Mesenchymal stem cell (in vitro differentiated cells and primary cell): ENCODE results near the gene LYVE1.
A peak's percentile ranks its signal among the peaks of the same experiment; 100 is the strongest.

Experiments
- DNase-seq: peaks from one replicate; pipeline ENCODE4 v3.0.0-alpha.2; 2013
- H2AFZ ChIP-seq: one replicate; pipeline ENCODE4 v1.6.1; 2013; ENCODE audit warnings: low read depth, mild to moderate bottlenecking, control low read depth, inconsistent platforms, low read length, moderate library complexity
- H2AK5ac ChIP-seq: 2 replicates; pipeline ENCODE4 v1.6.1; 2013; ENCODE audit warnings: low read length, moderate library complexity, mild to moderate bottlenecking, inconsistent platforms; ENCODE audit not compliant: severe bottlenecking
- H2BK120ac ChIP-seq: one replicate; pipeline ENCODE4 v1.6.1; 2013; ENCODE audit warnings: low read depth, mild to moderate bottlenecking, inconsistent platforms, low read length, moderate library complexity
- H2BK12ac ChIP-seq, 2 experiments: one replicate each; pipeline ENCODE4 v1.6.1; 2013; ENCODE audit warnings: inconsistent platforms in 2 of 2, low read length in 2 of 2, mild to moderate bottlenecking in 2 of 2, moderate library complexity in 2 of 2, control low read depth in 1 of 2
- H2BK15ac ChIP-seq: one replicate; pipeline ENCODE4 v1.6.1; 2013; ENCODE audit warnings: mild to moderate bottlenecking, low read depth, inconsistent platforms; ENCODE audit not compliant: poor library complexity, severe bottlenecking
- H2BK5ac ChIP-seq: 2 replicates; pipeline ENCODE4 v1.6.1; 2013; ENCODE audit warnings: low read depth, mild to moderate bottlenecking, low read length, control low read depth, inconsistent platforms; ENCODE audit not compliant: poor library complexity, severe bottlenecking
- H3K14ac ChIP-seq, 2 experiments: one replicate each; pipeline ENCODE4 v1.6.1; 2013; ENCODE audit warnings: inconsistent platforms in 2 of 2, low read length in 2 of 2, control low read depth in 1 of 2, mild to moderate bottlenecking in 1 of 2, moderate library complexity in 1 of 2
- H3K18ac ChIP-seq, 2 experiments: one replicate each; pipeline ENCODE4 v1.6.1; 2013; ENCODE audit warnings: inconsistent platforms in 2 of 2, low read length in 2 of 2, control low read depth in 1 of 2, low read depth in 1 of 2, mild to moderate bottlenecking in 1 of 2
- H3K23ac ChIP-seq, 2 experiments: one replicate each; pipeline ENCODE4 v1.6.1; 2013; ENCODE audit warnings: inconsistent platforms in 2 of 2, low read length in 2 of 2, mild to moderate bottlenecking in 2 of 2, moderate library complexity in 2 of 2, control low read depth in 1 of 2
- H3K27ac ChIP-seq: 2 replicates; pipeline ENCODE4 v1.5.1; 2013; ENCODE audit warnings: mild to moderate bottlenecking, moderate library complexity, low read length, control low read depth, inconsistent platforms; ENCODE audit not compliant: poor library complexity, severe bottlenecking
- H3K27me3 ChIP-seq, 2 experiments: 2 replicates each; pipeline versions ENCODE4 v1.6.1 to v1.7.0; 2013; ENCODE audit warnings: low read length in 2 of 2, mild to moderate bottlenecking in 2 of 2, moderate library complexity in 2 of 2, control low read depth in 1 of 2, inconsistent platforms in 1 of 2; ENCODE audit not compliant: control insufficient read depth in 1 of 2, insufficient read depth in 1 of 2
- H3K36me3 ChIP-seq, 2 experiments: 2 replicates each; pipeline versions ENCODE4 v1.6.1 to v1.7.0; 2013; ENCODE audit warnings: low read length in 2 of 2, control low read depth in 1 of 2, inconsistent platforms in 1 of 2, low read depth in 1 of 2, mild to moderate bottlenecking in 1 of 2; ENCODE audit not compliant: insufficient read depth in 2 of 2, control insufficient read depth in 1 of 2
- H3K4ac ChIP-seq, 2 experiments: one replicate each; pipeline ENCODE4 v1.6.1; 2013; ENCODE audit warnings: inconsistent platforms in 2 of 2, low read length in 2 of 2, mild to moderate bottlenecking in 2 of 2, moderate library complexity in 2 of 2, control low read depth in 1 of 2, low read depth in 1 of 2
- H3K4me1 ChIP-seq: 2 replicates; pipeline ENCODE4 v1.6.1; 2013; ENCODE audit warnings: low read depth, low read length, control low read depth; ENCODE audit not compliant: control insufficient read depth, insufficient read depth
- H3K4me2 ChIP-seq: 2 replicates; pipeline ENCODE4 v1.6.1; 2013; ENCODE audit warnings: low read length, mild to moderate bottlenecking, inconsistent platforms; ENCODE audit not compliant: poor library complexity, severe bottlenecking
- H3K4me3 ChIP-seq, 2 experiments: 2 replicates each; pipeline versions ENCODE4 v1.5.1 to v1.7.0; 2013; ENCODE audit warnings: low read length in 2 of 2, mild to moderate bottlenecking in 2 of 2, control low read depth in 1 of 2, low read depth in 1 of 2; ENCODE audit not compliant: insufficient read depth in 1 of 2
- H3K79me1 ChIP-seq: replicated peaks from 2 replicates; pipeline ENCODE4 v1.6.1; 2013; ENCODE audit warnings: mild to moderate bottlenecking, control low read depth, low read length, inconsistent platforms; ENCODE audit not compliant: poor library complexity, severe bottlenecking
- H3K9ac ChIP-seq: 2 replicates; pipeline ENCODE4 v1.7.0; 2013; ENCODE audit warnings: mild to moderate bottlenecking, low read length, moderate library complexity
- H3K9me3 ChIP-seq: 2 replicates; pipeline ENCODE4 v1.7.0; 2013; ENCODE audit warnings: mild to moderate bottlenecking, low read length; ENCODE audit not compliant: control insufficient read depth
- H4K8ac ChIP-seq: one replicate; pipeline ENCODE4 v1.6.1; 2013; ENCODE audit warnings: inconsistent platforms, mild to moderate bottlenecking, low read length, moderate library complexity
- H4K91ac ChIP-seq: one replicate; pipeline ENCODE4 v1.6.1; 2013; ENCODE audit warnings: mild to moderate bottlenecking, low read length, inconsistent platforms
- WGBS: methylation state at CpG from one replicate; pipeline ENCODE4 v1.1.7; 2013; ENCODE audit warnings: mixed read lengths; 5-methylcytosine and 5-hydroxymethylcytosine counted together

LYVE1 gene

DNA sequence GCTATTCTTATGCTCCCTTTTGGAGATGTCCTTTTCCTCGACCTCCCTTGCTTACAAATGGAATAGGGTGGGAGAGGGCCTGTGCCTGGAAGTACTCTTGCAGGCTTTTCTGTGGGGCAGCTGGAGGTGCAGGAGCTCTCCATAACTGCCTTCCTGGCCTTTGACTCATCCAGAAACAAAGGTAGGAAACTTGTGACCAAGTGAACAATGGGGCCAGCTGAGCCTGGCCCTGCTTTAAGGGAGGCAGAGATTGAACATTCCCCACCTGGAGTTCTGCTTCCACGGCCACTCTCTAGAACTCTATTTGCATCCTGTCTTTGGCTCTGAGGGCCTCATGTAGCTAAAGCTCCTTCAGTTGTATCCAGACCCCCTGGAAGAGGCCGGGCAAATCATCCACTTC lies 5.1 kb upstream of the LYVE1 start:
- Histone ChIP-seq H2BK120ac (peak overlapping the region; percentile 19), H3K23ac (no peak overlapping the region), H3K79me1 (no peaks in the 10 kb centered on the region), H3K4me2 (no peak overlapping the region), H3K9ac (no peak overlapping the region), H4K8ac (no peak overlapping the region), H2BK5ac (no peak overlapping the region), H3K18ac (peak overlapping the region in 1 of 2 experiments; percentile 21), H3K36me3 (peaks cover 0 to 51% of the 10 kb centered on the region in 2 experiments), H3K4me3 (no peak overlapping the region), H3K14ac (no peak overlapping the region), H3K4me1 (no peaks in the 10 kb centered on the region), H3K27ac (no peak overlapping the region), H3K27me3 (no peaks in the 10 kb centered on the region), H2AFZ (no peak overlapping the region), H2AK5ac (no peak overlapping the region), H2BK15ac (no peak overlapping the region), H2BK12ac (peak overlapping the region in 1 of 2 experiments; percentile 23), H4K91ac (no peak overlapping the region), H3K9me3 (no peaks in the 10 kb centered on the region), H3K4ac (no peak overlapping the region)
- DNase-seq, result no peak
- 85% methylated on average over 3 of the region's 3 CpGs for WGBS

DNA sequence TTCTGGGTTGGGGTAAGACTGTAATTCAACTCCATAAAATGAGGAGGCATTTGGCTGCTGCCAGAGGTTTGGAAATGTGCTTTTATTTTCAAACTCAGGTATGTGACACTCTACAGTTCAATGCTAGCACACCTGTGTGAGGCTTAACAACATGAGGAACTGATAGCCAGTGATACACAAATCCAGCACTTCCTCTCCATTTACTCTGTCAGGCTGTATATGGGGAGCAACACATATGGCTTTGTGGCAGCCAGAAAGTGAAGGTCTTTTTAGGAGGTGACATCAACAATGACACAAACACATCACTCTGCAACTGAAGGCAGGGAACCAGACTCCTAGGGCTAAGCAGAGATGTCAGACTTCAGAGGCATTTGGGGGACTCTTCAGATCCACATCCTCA lies 4.6 kb upstream of the LYVE1 start:
- Histone ChIP-seq H3K4me3 (no peak overlapping the region), H3K4ac (no peak overlapping the region), H2BK12ac (no peak overlapping the region), H3K18ac (no peak overlapping the region), H2BK15ac (no peak overlapping the region), H2BK120ac (no peak overlapping the region), H2AFZ (no peak overlapping the region), H3K4me2 (no peak overlapping the region), H3K9ac (no peak overlapping the region), H3K27me3 (no peaks in the 10 kb centered on the region), H3K4me1 (no peaks in the 10 kb centered on the region), H3K79me1 (no peaks in the 10 kb centered on the region), H3K9me3 (no peaks in the 10 kb centered on the region), H3K27ac (no peak overlapping the region), H3K14ac (no peak overlapping the region), H3K23ac (no peak overlapping the region), H4K8ac (no peak overlapping the region), H4K91ac (no peak overlapping the region), H2AK5ac (no peak overlapping the region), H2BK5ac (no peak overlapping the region), H3K36me3 (peaks cover 0 to 46% of the 10 kb centered on the region in 2 experiments)
- DNase-seq, result no peak

DNA sequence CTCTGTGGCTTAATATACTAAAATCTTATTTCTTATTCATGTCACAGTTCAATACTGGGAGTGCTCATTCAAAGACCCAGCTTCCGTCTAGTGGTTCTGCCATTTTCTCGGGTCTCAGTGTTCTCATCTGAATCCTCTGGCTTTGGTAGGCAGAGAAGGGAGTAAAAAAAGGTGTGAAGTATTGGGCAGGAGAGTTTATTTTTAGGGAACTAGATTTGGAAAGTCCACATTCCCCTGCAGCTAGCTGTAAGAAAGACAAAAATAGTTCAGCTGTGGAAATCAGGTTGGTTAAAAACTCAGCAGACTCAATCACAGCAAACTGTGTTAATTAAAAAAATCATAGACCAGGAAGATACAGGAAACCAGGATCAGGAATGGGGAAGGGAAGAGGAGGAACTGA lies 4.1 kb upstream of the LYVE1 start:
- H2BK15ac ChIP-seq, result no peak overlapping the region

DNA sequence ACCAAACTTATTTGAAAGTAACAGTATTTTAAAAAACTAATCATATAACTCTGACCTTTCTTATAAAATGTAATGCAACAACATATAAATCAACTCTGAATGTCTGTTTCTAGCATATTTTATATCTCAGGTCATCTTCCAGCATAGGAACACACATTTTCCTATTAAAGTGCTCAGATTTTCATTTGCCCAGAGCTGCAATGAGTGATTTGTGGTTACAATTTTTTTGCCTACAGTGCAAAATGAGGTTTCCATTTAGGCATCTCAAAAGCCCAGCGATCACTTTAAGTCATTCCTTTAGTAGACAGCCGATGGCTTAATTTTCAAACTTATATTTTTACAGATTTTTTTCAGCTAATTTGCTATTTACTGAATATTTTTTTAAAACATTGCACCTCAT lies 1.0 kb downstream of the LYVE1 start:
- Histone ChIP-seq H3K4me1 (no peaks in the 10 kb centered on the region), H3K14ac (no peak overlapping the region), H3K4me3 (no peak overlapping the region), H3K79me1 (no peaks in the 10 kb centered on the region), H3K9ac (no peak overlapping the region), H2AFZ (no peak overlapping the region), H3K9me3 (no peaks in the 10 kb centered on the region), H2BK12ac (no peak overlapping the region), H4K8ac (no peak overlapping the region), H4K91ac (no peak overlapping the region), H2AK5ac (no peak overlapping the region), H2BK15ac (no peak overlapping the region), H2BK5ac (no peak overlapping the region), H3K18ac (no peak overlapping the region), H3K4me2 (no peak overlapping the region), H3K23ac (no peak overlapping the region), H2BK120ac (no peak overlapping the region), H3K27me3 (no peaks in the 10 kb centered on the region), H3K4ac (no peak overlapping the region), H3K27ac (no peak overlapping the region), H3K36me3 (no peaks in the 10 kb centered on the region)
- WGBS, result 100% methylated on average over 1 of the region's 2 CpGs
- DNase-seq, result no peak

More for the DNA sequence above, 4.1 kb upstream of the LYVE1 start:
- Histone ChIP-seq H2BK12ac (no peak overlapping the region), H3K27me3 (no peaks in the 10 kb centered on the region), H4K8ac (no peak overlapping the region), H3K14ac (no peak overlapping the region), H3K4ac (no peak overlapping the region), H3K4me1 (no peaks in the 10 kb centered on the region), H3K79me1 (no peaks in the 10 kb centered on the region), H3K36me3 (peaks cover 0 to 42% of the 10 kb centered on the region in 2 experiments), H3K9me3 (no peaks in the 10 kb centered on the region), H3K23ac (no peak overlapping the region), H2BK5ac (no peak overlapping the region), H2BK120ac (no peak overlapping the region), H3K9ac (no peak overlapping the region), H3K4me2 (no peak overlapping the region), H3K18ac (no peak overlapping the region), H2AK5ac (no peak overlapping the region), H3K27ac (no peak overlapping the region), H2AFZ (no peak overlapping the region), H3K4me3 (no peak overlapping the region), H4K91ac (no peak overlapping the region)
- WGBS, result 100% methylated on average over 2 of the region's 2 CpGs
- DNase-seq, result no peak
